HCEC 1CT (cell line): ENCODE results near the gene ANAPC5.

Source experiments
- DNase-seq: peaks from one replicate; pipeline ENCODE4 v3.0.0-alpha.2; 2017

Gene ANAPC5

GRCh38 chr12:121366063-121366459, 13.8 kb upstream of the ANAPC5 start:
- DNase-seq, result no peak

DNA sequence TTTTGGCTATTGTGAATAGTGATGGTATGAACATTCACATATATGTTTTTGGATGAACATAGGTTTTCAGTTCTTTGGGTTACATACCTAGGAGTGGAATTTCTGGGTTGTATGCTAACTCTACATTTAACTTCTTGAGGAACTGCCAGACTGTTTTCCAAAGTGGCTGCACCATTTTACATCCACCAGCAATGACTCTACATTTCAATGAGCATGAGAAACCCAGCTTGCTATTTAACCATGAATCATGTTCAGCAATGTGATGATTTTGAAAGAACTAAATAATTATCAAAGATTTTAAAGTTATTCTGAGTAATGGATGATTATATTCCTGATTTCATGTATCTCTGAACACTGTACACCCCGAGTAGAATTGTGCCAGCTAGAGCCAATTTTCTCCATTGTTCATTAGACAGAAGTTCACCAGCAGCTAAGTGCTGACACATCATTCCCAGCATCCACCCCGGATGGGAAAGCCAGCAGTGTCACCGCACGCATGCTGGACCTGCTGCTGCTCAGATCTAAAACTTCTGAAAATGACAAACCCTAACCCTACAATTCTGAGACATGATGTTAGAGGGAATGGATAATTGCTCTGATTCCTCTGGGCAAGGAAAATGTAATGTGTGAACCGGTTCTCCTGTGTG, 13.3 kb upstream of the ANAPC5 start:
- DNase-seq, result no peak

DNA sequence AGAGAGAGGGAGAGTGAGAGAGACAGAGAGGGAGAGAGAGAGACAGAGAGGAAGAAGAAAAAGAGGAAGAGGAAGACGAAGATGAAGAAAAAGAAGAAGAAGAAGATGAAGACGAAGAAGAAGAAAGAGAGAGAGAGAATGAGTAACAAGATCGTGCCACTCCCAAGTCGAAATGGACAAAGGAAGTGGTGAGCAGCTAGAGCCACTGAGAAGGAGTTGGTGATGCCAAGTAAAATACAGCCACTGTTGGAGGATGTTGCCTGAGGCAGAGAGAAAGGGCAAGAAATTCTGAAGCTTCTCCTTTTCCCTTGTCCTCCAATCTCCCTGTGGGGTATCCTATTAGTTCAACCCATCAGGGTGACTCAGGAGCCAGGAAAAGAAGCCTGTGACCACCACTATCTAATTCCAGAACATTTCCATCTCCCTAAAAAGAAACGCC, 12.5 kb upstream of the ANAPC5 start:
- no peak for DNase-seq

GRCh38 chr12:121358073-121358472, 5.9 kb upstream of the ANAPC5 start:
- DNase-seq, result no peak

DNA sequence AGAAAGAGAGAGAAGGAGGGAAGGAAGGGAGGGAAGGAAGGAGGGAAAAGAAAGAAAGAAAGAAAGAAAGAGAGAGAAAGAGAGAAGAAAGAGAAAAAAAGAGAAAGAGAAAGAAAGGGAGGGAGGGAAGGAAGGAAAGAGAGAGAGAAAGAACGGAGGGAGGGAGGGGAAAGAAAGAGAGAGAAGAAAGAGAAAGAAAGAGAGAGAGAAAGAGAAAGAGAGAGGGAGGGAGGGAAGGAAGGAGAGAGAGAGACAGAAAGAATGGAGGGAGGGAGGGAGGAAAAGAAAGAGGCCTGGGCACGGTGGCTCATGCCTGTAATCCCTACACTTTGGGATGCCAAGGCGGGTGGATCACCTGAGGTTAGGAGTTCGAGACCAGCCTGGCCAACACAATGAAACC, 5.1 kb upstream of the ANAPC5 start:
- DNase-seq, result no peak

GRCh38 chr12:121356657-121357056, 4.4 kb upstream of the ANAPC5 start:
- DNase-seq, result no peak

DNA sequence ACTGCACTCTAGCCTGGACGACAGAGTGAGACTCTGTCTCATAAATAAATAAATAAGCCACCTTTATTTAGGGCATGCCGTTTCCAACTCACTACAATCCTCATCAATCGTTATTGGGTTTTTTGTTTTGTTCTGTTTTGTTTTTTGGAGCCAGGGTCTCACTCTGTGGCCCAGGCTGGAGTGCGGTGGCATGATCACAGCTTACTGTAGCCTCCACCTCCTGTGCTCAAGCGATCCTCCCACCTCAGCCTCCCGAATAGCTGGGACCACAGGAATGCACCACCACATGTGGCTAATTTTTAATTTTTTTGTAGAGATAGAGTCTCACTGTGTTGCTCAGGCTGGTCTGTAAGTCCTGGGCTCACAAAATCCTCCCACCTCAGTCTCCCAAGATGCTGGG, 3.6 kb upstream of the ANAPC5 start:
- DNase-seq, result no peak

- no peak for DNase-seq
Observed at GRCh38 chr12:121352682-121353018, 439 bp upstream of the ANAPC5 start.

- no peak for DNase-seq
Observed at GRCh38 chr12:121346747-121347146, 5.5 kb downstream of the ANAPC5 start.

- no peak for DNase-seq
Observed at GRCh38 chr12:121345151-121345815, 6.9 kb downstream of the ANAPC5 start.

DNA sequence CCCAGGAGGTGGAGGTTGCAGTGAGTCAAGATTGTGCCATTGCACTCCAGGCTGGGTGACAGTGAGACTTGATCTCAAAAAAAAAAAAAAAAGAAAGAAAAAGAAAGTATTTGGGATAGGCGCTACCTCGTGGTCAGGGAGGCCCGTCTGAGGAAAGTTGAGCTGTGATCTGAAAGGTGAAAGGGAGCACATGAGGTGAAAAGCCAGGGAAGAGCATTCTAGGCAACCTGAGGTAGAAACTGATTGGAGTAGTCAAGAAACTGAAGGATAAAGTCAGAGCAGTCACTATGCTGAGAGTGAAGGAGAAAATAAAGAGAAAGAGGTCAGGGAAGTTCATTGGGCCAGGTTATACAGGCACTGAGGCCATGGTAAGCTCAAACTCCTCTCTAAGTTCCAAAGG, 7.7 kb downstream of the ANAPC5 start:
- DNase-seq, result no peak

- no peak for DNase-seq
Observed at GRCh38 chr12:121337416-121337815, 14.8 kb downstream of the ANAPC5 start.

DNA sequence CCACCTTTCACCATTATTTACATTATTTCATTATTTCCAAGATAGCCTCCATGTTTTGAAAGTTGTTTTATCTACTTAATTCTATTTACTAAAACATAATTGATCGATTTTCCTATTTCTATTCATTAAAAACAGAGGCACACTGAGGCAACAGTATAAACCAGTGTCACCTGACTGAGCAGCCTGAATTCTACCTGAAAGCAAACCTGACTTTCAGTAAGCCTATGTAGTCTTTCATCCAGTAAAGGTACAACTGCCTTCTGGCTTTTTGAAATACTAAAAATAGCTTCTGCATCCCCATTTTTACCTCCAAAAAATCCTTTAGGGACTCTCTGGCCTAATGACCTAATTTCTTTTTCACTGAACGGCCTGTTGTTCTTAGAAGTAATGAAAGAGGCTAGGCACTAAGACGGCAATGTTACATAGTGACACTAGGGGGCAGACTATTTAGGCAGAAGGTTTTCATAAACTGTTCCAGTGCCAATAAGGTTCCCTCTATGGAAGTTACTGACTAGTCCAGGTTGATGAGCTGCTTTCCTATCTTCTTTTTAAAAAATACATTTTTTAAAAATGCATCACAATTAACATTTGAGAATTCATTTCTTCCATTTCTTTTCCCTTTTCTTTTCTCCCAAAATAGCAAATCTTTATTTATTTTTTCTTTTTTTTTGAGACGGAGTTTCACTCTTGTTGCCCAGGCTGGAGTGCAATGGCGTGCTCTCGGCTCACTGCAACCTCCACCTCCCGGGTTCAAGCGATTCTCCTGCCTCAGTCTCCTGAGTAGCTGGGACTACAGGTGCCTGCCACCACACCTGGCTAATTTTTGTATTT, 17.5 kb downstream of the ANAPC5 start:
- DNase-seq, result peak; percentile 84

- DNase-seq, result no peak
Observed at GRCh38 chr12:121333747-121334146, 18.5 kb downstream of the ANAPC5 start.

DNA sequence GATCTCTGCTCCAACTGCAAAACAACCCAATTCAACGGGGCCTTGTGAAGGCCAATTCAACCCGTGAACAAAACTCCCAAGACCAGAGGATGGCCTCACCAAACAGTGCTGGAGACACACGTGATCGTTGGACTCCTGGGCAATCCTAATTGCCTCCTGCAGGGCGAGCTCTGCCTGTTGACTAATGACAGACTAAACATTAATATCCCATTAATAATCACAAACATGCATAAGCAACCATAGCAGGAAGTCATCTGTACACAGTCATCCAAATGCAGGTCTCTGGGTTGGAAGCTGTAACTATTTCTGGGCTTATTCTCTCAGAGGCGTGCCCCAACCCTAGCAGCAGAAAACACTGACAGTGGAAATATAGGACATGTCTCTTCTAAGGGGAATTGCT, 21.0 kb downstream of the ANAPC5 start:
- DNase-seq, result no peak

- DNase-seq, result no peak
Observed at GRCh38 chr12:121330692-121331091, 21.5 kb downstream of the ANAPC5 start.

- no peak for DNase-seq
Observed at GRCh38 chr12:121330195-121330594, 22.0 kb downstream of the ANAPC5 start.

DNA sequence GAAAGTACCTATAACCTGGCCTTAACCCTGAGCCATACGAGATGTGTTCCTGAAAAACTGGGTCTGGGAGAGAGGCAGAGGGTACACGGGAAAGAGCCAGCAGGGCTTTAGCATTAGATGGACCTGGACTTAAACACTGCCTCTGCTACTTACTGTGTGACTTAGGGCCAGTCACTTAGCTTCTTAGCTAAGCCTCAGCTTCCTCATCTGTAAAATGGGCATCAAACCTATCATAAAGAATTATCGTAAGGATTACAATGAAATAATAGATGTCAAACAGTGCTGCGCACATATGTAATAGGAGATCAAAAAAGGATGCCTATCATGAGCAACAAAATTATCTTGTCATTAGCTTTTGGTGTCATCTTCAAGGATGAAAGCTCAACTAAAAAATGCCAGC, 23.6 kb downstream of the ANAPC5 start:
- DNase-seq, result no peak

DNA sequence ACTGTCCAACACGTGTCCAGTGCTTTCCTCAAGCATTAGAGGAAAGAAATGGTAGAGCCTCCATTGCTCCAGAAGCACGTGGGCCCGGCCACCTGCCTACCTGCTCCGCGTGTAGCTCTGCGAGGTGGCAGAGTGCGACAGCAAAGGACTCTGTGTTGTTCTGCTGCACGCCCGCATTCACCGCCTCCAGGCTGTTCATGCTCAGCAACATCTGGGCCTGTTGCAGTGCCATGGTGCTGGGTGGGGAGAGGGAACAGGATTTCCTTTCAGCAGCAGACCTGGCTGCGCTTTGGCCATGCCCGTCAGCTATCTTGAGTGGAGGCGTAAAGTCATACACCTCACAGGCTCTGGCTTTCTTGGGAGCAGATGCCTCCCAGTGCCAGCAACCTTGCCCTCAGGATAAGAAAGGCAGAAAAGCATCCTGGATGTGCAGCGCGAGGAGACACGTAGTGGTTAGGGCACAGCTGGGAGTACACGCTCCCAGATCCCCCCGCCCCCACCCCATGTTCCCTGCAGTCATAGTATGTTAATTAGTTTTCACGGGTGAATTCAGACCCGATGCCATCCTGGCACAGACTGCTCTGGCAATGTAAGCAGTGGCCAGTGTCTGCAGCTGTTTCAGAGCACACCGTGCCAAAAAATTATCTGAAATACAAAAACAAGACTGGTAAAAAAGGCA, 25.1 kb downstream of the ANAPC5 start:
- DNase-seq, result no peak

- DNase-seq, result no peak
Observed at GRCh38 chr12:121325922-121326396, 26.3 kb downstream of the ANAPC5 start.

DNA sequence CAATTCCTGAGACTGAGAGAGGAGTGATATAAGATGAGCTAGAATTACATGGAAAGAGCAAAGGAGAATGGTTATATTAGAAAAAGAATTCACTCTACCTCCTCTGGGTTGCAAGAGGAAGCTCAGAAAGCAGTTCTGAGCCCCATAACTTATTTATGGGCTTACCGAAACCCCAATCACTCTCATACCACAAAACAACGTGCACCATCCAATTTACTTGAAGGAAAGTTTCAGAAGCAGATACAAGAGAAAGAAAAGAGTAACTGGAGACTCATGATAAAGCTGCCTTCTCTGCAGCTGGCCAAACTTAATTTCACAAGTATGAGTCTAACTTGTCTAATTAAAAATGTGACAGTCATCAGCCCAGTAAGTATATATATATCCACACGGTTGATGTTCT, 28.3 kb downstream of the ANAPC5 start:
- DNase-seq, result no peak

DNA sequence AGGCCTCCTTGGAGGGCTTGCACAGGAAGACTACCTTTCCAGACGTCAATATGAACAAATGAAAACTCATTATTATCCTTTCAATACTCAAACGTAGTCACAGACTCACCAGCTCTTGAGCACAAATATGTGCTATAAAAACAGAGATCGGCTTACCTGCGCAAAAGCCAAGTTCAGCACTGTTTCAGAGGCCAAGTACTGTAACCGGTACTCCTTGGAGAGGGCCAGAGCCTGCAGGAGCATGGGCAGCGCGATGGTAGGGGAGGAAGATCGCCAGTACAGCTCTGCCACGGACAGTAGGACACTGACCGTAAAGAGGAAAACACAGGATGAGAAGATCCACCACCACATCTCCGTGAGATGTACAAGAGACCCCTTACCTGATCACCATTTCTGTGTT, 34.1 kb downstream of the ANAPC5 start:
- DNase-seq, result no peak

DNA sequence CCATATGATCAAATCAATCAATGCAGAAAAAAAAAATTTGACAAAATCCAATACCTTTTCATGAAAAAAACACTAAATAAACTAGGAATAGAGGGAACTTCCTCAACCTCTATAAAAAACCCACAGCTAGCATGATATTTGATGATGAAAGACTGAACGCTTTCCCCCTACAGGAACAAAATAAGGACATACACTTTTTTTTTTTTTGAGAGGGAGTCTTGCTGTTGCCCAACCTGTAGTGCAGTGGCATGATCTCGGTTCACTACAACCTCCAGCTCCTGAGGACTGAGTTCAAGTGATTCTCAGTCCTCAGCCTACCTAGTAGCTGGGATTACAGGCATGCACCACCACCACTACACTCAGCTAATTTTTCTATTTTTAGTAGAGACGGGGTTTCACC, 37.8 kb downstream of the ANAPC5 start:
- DNase-seq, result no peak
